Epidermal melanocyte (primary cell): Measurements from ENCODE around the gene PLCB1.

Source experiments
- DNase-seq: peaks from one replicate; pipeline ENCODE4 v3.0.0; 2011; ENCODE audit warnings: low spot score; ENCODE audit not compliant: insufficient read length

PLCB1 gene

DNA sequence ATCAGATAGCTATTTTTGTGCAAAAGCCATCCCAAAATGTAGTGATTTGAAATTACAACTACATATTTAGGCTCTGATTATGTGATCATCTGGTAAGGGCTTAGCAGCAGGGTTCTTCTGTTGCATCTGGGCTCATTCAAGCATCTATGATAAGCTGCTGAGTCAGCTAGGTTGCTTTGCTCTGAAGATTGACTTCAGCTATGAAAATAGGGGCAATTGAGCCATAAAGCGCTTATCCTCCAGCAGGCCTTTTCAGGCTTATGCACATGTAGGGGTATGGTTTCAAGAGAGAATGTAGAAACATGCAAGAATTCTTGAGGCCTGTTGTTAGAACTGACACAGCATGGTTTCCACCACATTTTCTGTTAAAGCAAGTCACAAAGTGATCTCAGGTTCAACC is 114.1 kb downstream of the PLCB1 start:
- DNase-seq, result no peak

DNA sequence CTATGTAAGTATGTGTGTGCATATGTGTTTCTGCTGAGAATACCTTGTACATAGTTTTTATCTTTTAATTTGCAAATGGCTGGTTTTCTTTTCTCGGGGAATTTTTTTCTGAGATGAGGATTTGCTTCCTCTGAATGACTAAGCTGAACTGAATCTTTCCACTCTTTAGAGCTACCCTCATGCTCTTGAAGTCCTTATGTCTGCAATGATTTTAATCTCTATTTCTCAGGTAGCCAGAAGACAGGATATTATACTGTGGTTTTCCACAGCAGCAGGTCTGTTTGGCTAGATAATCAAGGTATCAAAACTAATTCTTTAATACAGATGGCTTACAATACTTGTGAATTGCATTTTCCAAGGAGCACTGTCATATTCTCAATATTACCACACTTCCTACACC is 114.7 kb downstream of the PLCB1 start:
- no peak for DNase-seq

- DNase-seq, result no peak
Measured at GRCh38 chr20:8248051-8248450, 116.0 kb downstream of the PLCB1 start.

DNA sequence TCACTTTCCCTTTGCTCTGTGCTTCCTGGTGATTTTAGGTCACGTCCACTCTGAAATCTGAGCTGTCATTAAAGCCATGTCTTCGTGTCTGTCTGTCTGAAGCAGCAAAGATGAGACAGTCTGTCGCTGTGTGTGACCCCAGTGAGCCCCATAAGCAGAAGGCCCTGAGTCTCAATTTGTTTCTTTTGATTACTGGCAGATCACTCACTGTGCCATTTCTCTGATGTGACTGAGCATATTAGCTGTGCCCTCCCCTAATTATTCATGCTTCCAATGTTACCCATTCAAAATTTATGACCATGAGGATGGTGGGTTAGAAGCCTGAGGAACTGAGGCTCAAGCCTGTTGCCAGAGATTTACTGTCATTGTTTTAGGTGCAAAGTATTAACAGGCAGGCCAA is 117.6 kb downstream of the PLCB1 start:
- DNase-seq, result no peak

GRCh38 chr20:8250539-8251200 is 118.6 kb downstream of the PLCB1 start:
- no peak for DNase-seq

GRCh38 chr20:8251201-8251575 is 119.1 kb downstream of the PLCB1 start:
- no peak for DNase-seq

GRCh38 chr20:8254911-8255582 is 123.0 kb downstream of the PLCB1 start:
- no peak for DNase-seq

DNA sequence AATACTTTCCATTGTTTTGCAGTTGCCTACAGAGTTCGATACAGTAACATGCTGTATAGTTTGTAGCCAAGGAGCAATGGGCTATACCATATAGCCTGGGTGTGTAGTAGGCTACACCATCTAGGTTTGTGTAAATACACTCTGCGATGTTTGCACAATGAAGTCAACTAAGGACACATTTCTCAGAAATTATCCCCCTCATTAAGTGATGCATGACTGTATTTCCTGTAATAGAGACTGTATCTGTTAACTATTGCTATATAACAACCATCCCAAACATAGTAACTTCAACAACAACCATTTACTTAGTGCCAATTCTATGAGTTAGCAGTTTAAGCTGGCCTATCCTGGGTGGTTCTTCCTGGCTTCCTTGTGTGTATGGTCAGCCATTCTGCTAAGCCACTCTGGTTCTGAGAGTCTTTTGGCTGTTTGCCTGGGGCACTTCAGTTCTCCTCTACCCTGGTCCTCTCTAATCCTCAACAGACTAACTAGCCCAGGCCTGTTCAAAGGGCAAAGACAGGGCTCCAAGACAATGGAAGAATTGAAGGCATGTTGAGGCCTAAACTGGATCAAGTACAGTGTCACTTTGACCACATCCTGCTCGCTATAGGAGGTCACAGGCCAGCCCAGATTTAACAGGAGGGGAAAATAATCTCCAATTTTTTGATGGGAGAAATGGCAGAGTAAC is 124.0 kb downstream of the PLCB1 start:
- no peak for DNase-seq

- DNase-seq, result no peak
Measured at GRCh38 chr20:8260837-8261251, 128.8 kb downstream of the PLCB1 start.

DNA sequence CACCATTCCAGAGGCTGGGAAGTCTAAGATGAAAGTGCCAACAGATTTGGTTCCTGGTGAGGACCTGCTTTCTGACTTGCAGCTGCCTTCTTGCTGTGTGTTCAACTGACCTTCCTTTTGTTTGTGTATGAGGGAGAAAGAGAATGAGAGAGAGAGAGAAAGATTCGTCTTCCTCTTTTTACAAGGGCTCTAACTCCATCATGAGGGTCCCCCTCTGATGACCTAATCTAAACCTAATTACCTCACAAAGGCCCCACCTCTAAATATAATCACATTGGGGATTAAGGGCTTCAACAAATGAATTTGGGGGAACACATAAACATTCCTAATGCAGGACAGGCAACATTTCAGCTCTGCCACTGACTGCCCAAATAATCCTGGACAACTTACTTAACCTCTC is 130.7 kb downstream of the PLCB1 start:
- DNase-seq, result no peak

GRCh38 chr20:8265588-8265987 is 133.5 kb downstream of the PLCB1 start:
- DNase-seq, result no peak

DNA sequence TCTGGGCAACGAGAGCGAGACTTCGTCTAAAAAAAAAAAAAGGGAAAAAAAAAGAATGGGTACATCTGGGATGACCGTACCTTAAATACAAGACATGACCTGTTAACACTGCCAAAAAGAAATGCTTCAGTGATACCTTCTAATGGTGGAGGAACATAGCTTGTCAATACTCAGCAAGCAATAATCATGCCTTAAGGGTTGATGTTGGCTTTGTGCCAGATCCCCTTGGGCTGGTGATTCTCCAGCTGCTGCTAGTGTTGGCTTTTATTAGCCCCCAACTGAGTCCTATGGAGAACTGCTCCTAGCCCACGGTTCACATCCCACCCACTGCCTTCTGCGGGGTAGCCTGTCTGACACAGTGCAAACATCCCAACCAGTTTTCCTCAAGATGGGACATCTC is 134.9 kb downstream of the PLCB1 start:
- DNase-seq, result no peak

DNA sequence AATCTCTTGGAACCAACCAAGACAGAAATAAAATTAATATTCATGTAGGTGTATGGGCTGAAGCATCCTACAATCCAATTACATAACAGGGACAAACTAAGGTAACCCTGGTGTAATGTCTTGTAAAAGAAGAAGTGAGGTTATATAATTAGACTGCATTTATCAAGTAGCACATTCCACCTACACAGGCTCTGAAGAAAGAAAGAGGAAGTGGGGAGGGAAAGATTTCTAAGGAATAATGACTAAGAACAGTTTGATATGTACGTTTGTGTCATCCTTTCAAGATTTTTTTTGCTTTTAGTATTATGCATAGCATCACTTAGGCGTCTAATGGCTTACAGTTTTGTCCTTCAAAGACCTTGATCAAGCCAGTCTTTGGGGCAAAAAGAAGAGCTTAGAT is 139.7 kb downstream of the PLCB1 start:
- no peak for DNase-seq

DNA sequence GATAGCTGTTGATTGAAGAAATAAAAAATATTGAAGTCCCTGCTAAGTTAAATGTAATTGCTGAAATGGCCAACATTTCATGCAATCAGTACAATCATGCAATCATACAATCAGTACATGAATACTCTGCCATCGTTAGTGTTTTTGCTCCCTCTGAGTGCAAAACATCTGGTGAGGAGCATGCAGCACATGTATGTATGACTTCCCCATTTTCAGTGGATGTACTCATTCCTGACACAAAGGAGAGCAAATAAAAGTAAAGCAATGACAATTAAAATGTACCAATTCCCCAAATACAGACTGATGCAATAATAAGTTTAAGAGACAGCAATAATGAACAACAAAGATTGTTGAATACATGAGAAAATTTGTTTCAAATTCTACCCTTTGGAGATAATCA is 140.7 kb downstream of the PLCB1 start:
- no peak for DNase-seq

GRCh38 chr20:8284902-8285301 is 152.8 kb downstream of the PLCB1 start:
- DNase-seq, result no peak

DNA sequence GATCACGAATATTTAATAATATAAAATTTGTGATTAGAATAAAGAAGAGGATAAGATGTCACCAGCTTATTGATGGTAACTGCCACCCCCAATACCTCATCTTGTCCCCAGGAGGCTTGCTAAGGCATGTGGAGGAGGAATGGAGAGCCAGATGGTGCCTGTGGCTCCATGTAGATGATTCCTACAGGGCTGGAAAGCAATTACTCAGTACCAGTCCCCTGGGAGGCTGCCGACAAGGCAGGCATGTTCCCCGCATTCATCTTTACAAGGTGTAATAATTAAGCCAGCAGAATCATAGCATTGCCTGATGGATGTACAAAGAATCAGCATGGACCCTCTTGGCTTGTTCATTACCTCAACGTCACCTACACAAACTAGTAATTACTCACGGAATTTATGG is 155.3 kb downstream of the PLCB1 start:
- no peak for DNase-seq

- no peak for DNase-seq
Measured at GRCh38 chr20:8291200-8291599, 159.1 kb downstream of the PLCB1 start.

DNA sequence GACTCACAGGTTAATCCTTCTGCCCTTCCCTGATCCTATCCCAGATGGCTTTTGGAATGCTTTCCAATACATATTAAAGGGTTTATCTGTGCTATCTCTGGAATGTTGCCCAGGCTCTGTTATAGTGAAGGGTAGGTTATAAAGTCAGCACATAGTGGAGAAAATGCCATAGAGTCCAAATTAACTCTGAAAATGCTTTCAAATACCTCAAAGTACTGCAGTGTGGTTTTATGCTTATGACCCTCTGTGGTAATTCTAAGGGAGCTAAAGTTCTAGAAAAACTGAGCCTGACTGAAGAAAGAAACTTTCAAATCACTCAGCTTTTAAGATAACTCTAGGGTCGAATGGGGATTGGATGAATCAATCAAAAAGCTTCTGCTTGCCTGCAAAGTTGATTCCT is 159.8 kb downstream of the PLCB1 start:
- DNase-seq, result no peak

GRCh38 chr20:8292793-8293192 is 160.7 kb downstream of the PLCB1 start:
- DNase-seq, result no peak

- no peak for DNase-seq
Measured at GRCh38 chr20:8293750-8294149, 161.7 kb downstream of the PLCB1 start.

- no peak for DNase-seq
Measured at GRCh38 chr20:8296536-8296935, 164.5 kb downstream of the PLCB1 start.

DNA sequence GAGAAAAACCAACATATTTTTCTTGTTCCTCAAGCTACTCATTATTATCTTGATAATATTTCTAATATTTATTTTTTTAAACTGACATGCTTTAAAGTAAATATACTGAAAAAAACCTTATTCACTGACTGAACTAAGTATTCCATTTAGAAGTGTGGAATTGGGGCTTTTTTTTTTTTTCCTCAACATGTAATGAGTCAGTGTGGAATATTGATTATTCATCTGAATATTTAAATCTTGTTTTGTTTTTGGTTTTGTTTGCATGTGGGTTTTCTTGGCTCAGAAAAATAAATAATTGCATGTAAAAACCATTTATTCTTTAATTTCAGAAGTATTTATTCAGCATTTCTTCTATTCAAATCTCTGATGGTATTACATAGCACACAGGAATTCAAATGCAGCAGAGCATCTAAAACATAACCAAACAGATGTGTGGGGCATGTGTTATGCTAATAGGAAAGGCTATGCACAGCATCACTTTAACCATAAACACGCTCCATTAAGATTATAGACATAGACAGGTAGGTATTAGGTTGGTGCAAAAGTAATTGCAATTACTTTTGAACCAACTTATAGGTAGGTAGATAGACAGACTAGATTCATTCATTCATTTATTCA is 166.5 kb downstream of the PLCB1 start:
- DNase-seq, result no peak
